SK-N-MC (cell line): ENCODE results near the gene SIX2.

ENCODE experiments used
- DNase-seq: peaks from one replicate; pipeline ENCODE4 v3.0.0-alpha.2; 2011; ENCODE audit warnings: low read depth, low spot score
- H3K27ac ChIP-seq: fragments of 200-600 bp; sonication (generic); 2 replicates; pipeline ENCODE4 v1.5.1; 2016; ENCODE audit warnings: mixed run types
- H3K36me3 ChIP-seq: fragments of 200-600 bp; sonication (generic); 2 replicates; pipeline ENCODE4 v1.6.1; 2017; ENCODE audit warnings: antibody characterized with exemption, low read length, mixed read lengths; ENCODE audit not compliant: insufficient read depth
- H3K4me3 ChIP-seq: fragments of 200-600 bp; sonication (generic); 2 replicates; pipeline ENCODE4 v1.5.1; 2016
- H3K9ac ChIP-seq: fragments of 200-600 bp; sonication (generic); 2 replicates; pipeline ENCODE4 v1.8.0; 2017; ENCODE audit warnings: mixed run types, mixed read lengths; ENCODE audit not compliant: insufficient read length
- H3K9me3 ChIP-seq: fragments of 200-600 bp; sonication (generic); 2 replicates; pipeline ENCODE4 v1.6.1; 2017; ENCODE audit warnings: low read depth, mild to moderate bottlenecking, antibody characterized with exemption, low read length, moderate library complexity, mixed read lengths
- EZH2 ChIP-seq: fragments of 200-600 bp; sonication (generic); IDR thresholded peaks from one replicate; pipeline ENCODE4 v1.6.1; 2017; ENCODE audit warnings: antibody characterized with exemption
- FOXP2 ChIP-seq: optimal IDR thresholded peaks from 2 replicates; pipeline ENCODE3; 2011; ENCODE audit warnings: mild to moderate bottlenecking, moderate library complexity; ENCODE audit not compliant: insufficient read depth; ENCODE audit errors: extremely low read length, control extremely low read depth
- POLR2AphosphoS5 ChIP-seq: IDR thresholded peaks from 2 replicates; pipeline ENCODE4 v1.6.1; 2012; ENCODE audit warnings: mild to moderate bottlenecking, low read depth, low read length, borderline replicate concordance

The SIX2 gene

DNA sequence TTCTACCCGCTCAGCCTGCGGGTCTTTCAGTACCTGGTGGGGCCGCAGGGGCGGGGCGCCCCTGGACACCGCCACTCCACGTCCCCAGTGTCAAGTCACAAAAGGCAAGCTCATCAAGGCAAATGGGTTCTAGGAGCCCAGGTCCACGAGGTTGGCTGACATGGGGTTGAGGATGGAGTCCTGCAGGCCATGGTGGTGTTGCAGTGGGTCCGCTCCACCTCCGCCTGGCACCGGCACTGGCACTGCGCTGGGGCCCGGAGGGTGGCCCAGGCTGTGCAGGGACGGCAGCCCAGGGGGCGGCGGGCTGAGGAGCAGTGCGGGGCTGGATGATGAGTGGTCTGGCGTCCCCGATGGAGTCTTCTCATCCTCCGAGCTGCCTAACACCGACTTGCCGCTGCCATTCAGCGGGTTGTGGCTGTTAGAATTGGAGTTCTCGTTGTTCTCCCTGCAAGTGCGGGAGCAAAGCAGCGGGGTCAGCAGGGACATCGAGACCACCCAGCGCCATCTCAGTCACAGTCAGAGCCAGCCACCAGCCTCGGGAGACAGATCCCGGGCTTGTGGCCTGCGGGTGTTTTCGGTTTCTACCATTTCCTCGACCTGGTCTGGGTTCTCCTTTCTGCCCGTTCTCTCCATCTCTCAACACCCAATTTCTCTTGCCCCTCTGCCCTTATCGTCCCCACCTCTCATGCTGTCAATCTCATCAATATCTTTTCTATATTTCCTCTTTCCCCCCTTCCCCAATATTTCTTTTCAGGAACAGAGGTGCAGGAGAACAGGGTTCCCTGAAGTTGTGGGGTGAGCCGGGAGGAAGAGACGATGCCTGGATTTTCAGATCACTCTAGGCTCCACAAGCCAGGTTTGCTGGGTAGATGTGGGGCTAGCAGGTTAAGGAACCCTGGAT, 3.0 kb downstream of the SIX2 start:
- Histone ChIP-seq H3K9me3 (no peaks in the 10 kb centered on the region), H3K27ac (no peak overlapping the region), H3K36me3 (no peaks in the 10 kb centered on the region), H3K4me3 (no peak overlapping the region), H3K9ac (no peak overlapping the region)
- TF ChIP-seq POLR2AphosphoS5, result no peak
- TF ChIP-seq EZH2, result no peak
- TF ChIP-seq FOXP2, result no peak
- DNase-seq, result no peak

DNA sequence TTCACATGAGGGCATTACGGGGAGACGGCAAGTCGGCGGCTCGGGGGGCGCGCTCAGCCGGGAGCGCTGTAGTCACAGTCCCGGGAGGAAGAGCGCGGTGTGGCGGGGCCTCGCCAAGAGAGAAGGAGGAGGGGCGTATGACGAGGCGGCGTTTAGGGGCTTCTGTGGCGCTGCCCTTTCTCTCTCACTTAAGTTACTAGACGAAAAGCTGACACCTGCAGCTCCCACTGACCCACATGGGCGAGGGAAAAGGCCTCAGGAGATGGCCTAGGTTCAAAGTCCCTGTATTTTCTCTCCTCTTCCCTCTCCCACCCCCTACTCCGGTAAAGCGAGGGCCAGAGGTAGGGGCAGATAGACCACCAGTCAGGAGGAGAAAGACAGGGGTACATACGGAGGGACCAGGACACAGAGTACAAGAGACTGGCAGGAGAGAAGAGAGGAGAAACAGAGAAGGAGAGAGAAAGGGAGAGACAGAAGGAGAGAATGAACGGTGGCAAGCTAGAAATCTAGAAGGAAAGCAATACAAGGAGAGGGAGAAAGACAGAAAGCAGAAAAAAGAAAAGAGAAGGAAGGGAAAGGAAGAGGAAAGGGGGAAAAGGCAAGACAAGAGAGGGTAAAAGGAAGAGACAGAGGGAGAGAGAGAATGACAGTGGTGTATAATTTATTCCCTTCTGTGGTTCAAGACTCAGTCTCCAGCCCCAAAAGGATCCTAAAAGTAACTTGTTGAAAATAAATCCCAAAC, 3.8 kb downstream of the SIX2 start:
- TF ChIP-seq FOXP2 (no peak), POLR2AphosphoS5 (no peak)
- Histone ChIP-seq H3K27ac (no peak overlapping the region), H3K9ac (no peak overlapping the region), H3K9me3 (no peaks in the 10 kb centered on the region), H3K36me3 (no peaks in the 10 kb centered on the region), H3K4me3 (no peak overlapping the region; the same call in 1 of the 2 replicates)
- no peak for DNase-seq

DNA sequence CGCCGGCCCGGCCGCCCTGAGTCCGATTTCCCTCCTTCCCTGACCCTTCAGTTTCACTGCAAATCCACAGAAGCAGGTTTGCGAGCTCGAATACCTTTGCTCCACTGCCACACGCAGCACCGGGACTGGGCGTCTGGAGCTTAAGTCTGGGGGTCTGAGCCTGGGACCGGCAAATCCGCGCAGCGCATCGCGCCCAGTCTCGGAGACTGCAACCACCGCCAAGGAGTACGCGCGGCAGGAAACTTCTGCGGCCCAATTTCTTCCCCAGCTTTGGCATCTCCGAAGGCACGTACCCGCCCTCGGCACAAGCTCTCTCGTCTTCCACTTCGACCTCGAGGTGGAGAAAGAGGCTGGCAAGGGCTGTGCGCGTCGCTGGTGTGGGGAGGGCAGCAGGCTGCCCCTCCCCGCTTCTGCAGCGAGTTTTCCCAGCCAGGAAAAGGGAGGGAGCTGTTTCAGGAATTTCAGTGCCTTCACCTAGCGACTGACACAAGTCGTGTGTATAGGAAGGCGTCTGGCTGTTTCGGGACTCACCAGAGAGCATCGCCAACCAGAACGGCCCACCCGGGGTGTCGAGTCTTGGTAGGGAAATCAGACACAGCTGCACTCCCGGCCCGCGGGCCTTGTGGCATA, 4.6 kb downstream of the SIX2 start:
- Histone ChIP-seq H3K9ac (no peak overlapping the region), H3K27ac (no peak overlapping the region), H3K9me3 (no peaks in the 10 kb centered on the region), H3K36me3 (no peaks in the 10 kb centered on the region), H3K4me3 (no peak overlapping the region)
- no peak for TF ChIP-seq FOXP2
- no peak for TF ChIP-seq POLR2AphosphoS5
- TF ChIP-seq EZH2, result no peak
- no peak for DNase-seq

DNA sequence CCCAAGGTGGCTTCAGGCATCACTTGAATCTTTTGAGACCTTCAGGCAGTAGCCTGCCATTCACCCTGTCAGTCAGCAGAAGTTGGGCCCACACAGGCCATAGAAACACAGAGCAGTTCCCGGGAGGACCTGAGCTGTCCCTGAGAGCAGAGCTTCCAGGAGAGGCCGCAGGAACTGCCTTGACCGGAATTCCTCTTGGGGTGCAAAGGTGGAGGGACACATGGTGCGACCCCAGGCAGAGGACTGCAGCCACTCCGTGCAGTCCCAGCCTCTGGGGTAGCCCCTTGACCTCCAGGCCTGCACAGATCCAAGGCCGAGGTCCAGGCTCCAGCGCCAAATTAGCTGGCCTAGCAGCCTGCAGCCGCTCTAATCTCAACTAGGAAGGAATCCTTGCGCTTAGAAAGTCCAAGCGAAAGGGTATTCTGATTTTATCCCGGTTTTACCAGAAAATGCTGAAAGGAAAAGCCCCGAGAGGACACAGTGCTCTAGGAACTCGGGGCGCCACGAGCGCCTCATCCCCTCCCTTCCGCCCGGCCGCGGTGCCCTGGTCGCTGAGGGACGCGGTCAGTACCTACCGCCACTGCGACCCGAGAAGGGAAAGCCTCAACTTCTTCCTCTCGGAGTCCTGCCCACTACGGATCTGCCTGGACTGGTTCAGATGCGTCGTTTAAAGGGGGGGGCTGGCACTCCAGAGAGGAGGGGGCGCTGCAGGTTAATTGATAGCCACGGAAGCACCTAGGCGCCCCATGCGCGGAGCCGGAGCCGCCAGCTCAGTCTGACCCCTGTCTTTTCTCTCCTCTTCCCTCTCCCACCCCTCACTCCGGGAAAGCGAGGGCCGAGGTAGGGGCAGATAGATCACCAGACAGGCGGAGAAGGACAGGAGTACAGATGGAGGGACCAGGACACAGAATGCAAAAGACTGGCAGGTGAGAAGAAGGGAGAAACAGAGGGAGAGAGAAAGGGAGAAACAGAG, 5.4 kb downstream of the SIX2 start:
- Histone ChIP-seq H3K4me3 (no peak overlapping the region), H3K9me3 (no peaks in the 10 kb centered on the region), H3K27ac (no peak overlapping the region), H3K9ac (no peak overlapping the region), H3K36me3 (no peaks in the 10 kb centered on the region)
- TF ChIP-seq EZH2 (no peak), POLR2AphosphoS5 (no peak), FOXP2 (no peak)
- DNase-seq, result no peak

DNA sequence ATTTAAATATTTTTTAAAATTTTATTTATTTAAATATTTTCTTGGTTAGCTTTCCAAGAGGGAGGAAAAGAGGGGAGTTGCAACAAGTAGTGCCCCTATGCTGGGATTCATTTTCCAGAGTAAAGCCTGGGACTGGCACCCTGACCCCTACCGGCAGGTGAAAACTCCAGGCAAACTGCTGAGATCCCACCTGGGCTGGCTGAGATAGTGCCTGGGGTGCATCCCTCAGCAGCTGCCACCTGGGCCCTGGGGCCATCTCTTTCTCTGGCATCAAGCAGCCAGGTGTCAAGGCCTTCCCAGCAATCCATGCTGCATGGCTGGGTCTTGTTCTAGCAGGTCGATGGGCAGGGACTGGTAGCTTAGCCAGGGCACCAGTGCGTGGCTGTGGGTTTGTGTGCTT, 6.6 kb downstream of the SIX2 start:
- Histone ChIP-seq H3K36me3 (no peaks in the 10 kb centered on the region), H3K9ac (no peak overlapping the region), H3K4me3 (no peak overlapping the region), H3K9me3 (no peaks in the 10 kb centered on the region), H3K27ac (no peak overlapping the region)
- no peak for DNase-seq
- TF ChIP-seq FOXP2 (no peak), EZH2 (no peak), POLR2AphosphoS5 (no peak)

DNA sequence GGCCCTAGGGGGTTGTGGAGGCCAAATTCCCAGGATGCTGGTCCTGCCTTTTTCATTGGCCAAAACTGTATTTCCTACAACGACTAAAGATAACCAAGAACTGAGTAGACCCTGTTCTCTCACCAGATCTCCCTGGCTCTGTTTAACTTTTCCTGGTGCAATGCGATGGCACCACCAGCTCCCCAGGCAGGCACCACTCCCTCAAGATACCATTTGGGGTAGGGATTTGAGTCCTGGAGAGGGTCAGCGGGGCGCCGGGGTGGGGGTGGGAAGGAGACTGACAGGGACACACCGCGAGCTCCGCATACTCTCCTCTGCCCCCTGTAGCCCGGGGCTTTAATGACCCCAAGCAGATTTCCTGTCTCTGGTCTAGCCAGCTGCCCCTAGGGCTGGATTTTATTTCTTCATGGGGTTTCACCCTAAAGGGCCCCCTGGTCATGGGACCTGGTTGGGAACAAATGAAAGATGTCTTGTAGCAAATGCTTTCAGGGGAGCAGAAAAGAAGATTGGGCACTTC, 7.3 kb downstream of the SIX2 start:
- no peaks in the 10 kb centered on the region for H3K9me3 ChIP-seq

DNA sequence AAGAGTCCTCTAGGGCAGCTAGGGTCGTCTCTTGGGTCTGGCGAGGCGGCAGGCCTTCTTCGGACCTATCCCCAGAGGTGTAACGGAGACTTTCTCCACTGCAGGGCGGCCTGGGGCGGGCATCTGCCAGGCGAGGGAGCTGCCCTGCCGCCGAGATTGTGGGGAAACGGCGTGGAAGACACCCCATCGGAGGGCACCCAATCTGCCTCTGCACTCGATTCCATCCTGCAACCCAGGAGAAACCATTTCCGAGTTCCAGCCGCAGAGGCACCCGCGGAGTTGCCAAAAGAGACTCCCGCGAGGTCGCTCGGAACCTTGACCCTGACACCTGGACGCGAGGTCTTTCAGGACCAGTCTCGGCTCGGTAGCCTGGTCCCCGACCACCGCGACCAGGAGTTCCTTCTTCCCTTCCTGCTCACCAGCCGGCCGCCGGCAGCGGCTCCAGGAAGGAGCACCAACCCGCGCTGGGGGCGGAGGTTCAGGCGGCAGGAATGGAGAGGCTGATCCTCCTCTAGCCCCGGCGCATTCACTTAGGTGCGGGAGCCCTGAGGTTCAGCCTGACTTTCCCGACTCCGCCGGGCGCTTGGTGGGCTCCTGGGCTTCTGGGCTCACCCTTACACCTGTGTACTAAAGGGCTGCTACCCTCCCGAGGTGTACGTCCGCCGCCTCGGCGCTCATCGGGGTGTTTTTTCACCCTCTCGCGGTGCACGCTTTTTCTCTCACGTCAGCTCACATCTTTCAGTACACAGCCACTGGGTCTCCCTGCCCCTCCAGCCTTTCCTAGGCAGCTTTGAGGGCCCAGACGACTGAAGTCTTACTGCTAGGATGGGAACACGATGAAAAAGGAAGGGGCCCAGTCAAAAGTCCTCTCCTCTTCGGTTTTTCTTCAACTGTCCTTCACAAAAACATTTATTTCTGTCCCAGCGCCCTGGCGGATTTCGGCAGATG, 8.1 kb downstream of the SIX2 start:
- no peak for DNase-seq
- no peak overlapping the region for H3K27ac ChIP-seq
- TF ChIP-seq EZH2 (no peak), FOXP2 (no peak), POLR2AphosphoS5 (no peak)
- no peaks in the 10 kb centered on the region for H3K9me3 ChIP-seq
- no peaks in the 10 kb centered on the region for H3K36me3 ChIP-seq
- H3K9ac ChIP-seq, result no peak overlapping the region
- H3K4me3 ChIP-seq, result no peak overlapping the region

More for the DNA sequence above, 7.3 kb downstream of the SIX2 start:
- H3K4me3 ChIP-seq, result no peak overlapping the region
- TF ChIP-seq EZH2 (no peak), FOXP2 (no peak), POLR2AphosphoS5 (no peak)
- no peak overlapping the region for H3K27ac ChIP-seq
- no peaks in the 10 kb centered on the region for H3K36me3 ChIP-seq
- no peak overlapping the region for H3K9ac ChIP-seq
- no peak for DNase-seq
